GM12892 (cell line): Measurements from ENCODE around the gene GSTM2.

ENCODE experiments used
- POLR2A ChIP-seq: IDR thresholded peaks from 2 replicates; pipeline ENCODE4 v1.6.1; 2011; ENCODE audit warnings: low read depth, low read length, control low read depth
- POLR2AphosphoS5 ChIP-seq: IDR thresholded peaks from 2 replicates; pipeline ENCODE4 v1.6.1; 2011; ENCODE audit warnings: low read depth, low read length, control low read depth
- TAF1 ChIP-seq: IDR thresholded peaks from 2 replicates; pipeline ENCODE4 v1.6.1; 2011; ENCODE audit warnings: low read depth, mild to moderate bottlenecking, control low read depth, low read length, borderline replicate concordance

DNA sequence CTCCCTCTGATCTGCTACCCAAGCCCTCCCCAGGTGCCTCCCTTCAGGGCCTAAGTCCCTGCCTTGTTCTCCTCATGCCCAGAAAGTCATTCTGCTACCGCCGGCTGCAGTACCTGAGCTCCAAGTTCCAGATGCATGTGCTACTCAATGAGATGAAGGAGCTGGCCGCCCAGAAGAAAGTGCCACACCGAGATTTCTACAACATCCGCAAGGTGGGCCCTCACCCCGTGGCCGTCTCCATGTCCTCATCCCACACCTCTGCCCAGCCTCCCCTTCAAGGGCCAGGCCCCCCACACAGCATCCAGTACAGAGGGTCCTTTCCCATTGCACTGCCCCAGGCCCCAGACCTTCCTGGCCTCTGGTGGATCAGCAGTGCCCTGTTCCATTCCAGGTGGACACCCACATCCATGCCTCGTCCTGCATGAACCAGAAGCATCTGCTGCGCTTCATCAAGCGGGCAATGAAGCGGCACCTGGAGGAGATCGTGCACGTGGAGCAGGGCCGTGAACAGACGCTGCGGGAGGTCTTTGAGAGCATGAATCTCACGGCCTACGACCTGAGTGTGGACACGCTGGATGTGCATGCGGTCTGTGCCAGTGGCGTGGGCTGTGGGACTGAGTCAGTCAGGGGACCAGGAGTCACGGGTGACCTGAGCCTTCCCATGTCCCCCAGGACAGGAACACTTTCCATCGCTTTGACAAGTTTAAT, 40.0 kb upstream of the GSTM2 start:
- TF ChIP-seq POLR2AphosphoS5 (no peak), POLR2A (no peak), TAF1 (no peak)
